Central memory CD4-positive, alpha-beta T cell (primary cell): ENCODE results near the gene PACSIN2.
"Not testable (repeated sequence)": the region's sequence is repeated elsewhere in the genome, so short reads cannot be mapped to it uniquely, and the experiment has no call there.

ENCODE experiments used
- DNase-seq: peaks from one replicate; pipeline ENCODE4 v3.0.0; 2022

PACSIN2 gene

GRCh38 chr22:42943981-42944380 is 71.0 kb downstream of the PACSIN2 start:
- no peak for DNase-seq

GRCh38 chr22:42942351-42942750 is 72.6 kb downstream of the PACSIN2 start:
- no peak for DNase-seq

- no peak for DNase-seq
Measured at GRCh38 chr22:42939941-42940653, 74.9 kb downstream of the PACSIN2 start.

GRCh38 chr22:42939451-42939881 is 75.5 kb downstream of the PACSIN2 start:
- DNase-seq, result no peak

GRCh38 chr22:42938976-42939375 is 76.0 kb downstream of the PACSIN2 start:
- no peak for DNase-seq

- no peak for DNase-seq
Measured at GRCh38 chr22:42938449-42938848, 76.5 kb downstream of the PACSIN2 start.

GRCh38 chr22:42937164-42937843 is 77.6 kb downstream of the PACSIN2 start:
- DNase-seq, result no peak

GRCh38 chr22:42936680-42937079 is 78.3 kb downstream of the PACSIN2 start:
- DNase-seq, result not testable (repeated sequence)

- no peak for DNase-seq
Measured at GRCh38 chr22:42934338-42934737, 80.6 kb downstream of the PACSIN2 start.

GRCh38 chr22:42933485-42934091 is 81.4 kb downstream of the PACSIN2 start:
- DNase-seq, result no peak

GRCh38 chr22:42932857-42933484 is 82.0 kb downstream of the PACSIN2 start:
- DNase-seq, result no peak

- no peak for DNase-seq
Measured at GRCh38 chr22:42932197-42932519, 82.8 kb downstream of the PACSIN2 start.

GRCh38 chr22:42931421-42932196 is 83.3 kb downstream of the PACSIN2 start:
- DNase-seq, result no peak

GRCh38 chr22:42930810-42931420 is 84.0 kb downstream of the PACSIN2 start:
- DNase-seq, result no peak

GRCh38 chr22:42929838-42930155 is 85.2 kb downstream of the PACSIN2 start:
- no peak for DNase-seq

- no peak for DNase-seq
Measured at GRCh38 chr22:42928969-42929837, 85.7 kb downstream of the PACSIN2 start.

- no peak for DNase-seq
Measured at GRCh38 chr22:42927966-42928365, 87.0 kb downstream of the PACSIN2 start.

- no peak for DNase-seq
Measured at GRCh38 chr22:42926768-42927167, 88.2 kb downstream of the PACSIN2 start.

GRCh38 chr22:42926104-42926503 is 88.8 kb downstream of the PACSIN2 start:
- DNase-seq, result no peak

- DNase-seq, result no peak
Measured at GRCh38 chr22:42925598-42925997, 89.4 kb downstream of the PACSIN2 start.

- DNase-seq, result not testable (repeated sequence)
Measured at GRCh38 chr22:42925031-42925430, 89.9 kb downstream of the PACSIN2 start.

- no peak for DNase-seq
Measured at GRCh38 chr22:42924436-42924835, 90.5 kb downstream of the PACSIN2 start.
